HL-60 (cell line): ENCODE results near the gene RSPO3.

Source experiments
- DNase-seq, 2 experiments: peaks; one replicate each; pipeline ENCODE4 v3.0.0-alpha.2; 2010 to 2020; ENCODE audit warnings: low read depth in 1 of 2, low spot score in 1 of 2
- H3K27ac ChIP-seq: fragments of 250-450 bp; sonication (Bioruptor Pico); replicated peaks from 2 replicates; pipeline ENCODE4 v1.5.1; 2020; ENCODE audit warnings: mild to moderate bottlenecking, moderate library complexity
- H3K27me3 ChIP-seq: fragments of 250-450 bp; sonication (Bioruptor Pico); 2 replicates; pipeline ENCODE4 v1.5.1; 2021; ENCODE audit warnings: mild to moderate bottlenecking, moderate library complexity; ENCODE audit not compliant: insufficient read depth, poor library complexity, severe bottlenecking
- H3K4me3 ChIP-seq: replicated peaks from 2 replicates; pipeline ENCODE4 v1.5.1; 2011; ENCODE audit warnings: mild to moderate bottlenecking, control low read depth, low read length; ENCODE audit not compliant: insufficient read depth
- CTCF ChIP-seq: IDR thresholded peaks from one replicate; pipeline ENCODE4 v1.5.1; 2011; ENCODE audit warnings: low read length, control low read depth, inconsistent platforms; ENCODE audit not compliant: insufficient read depth
- GABPA ChIP-seq: IDR thresholded peaks from 2 replicates; pipeline ENCODE4 v1.6.1; 2012; ENCODE audit warnings: low read depth
- POLR2AphosphoS5 ChIP-seq: IDR thresholded peaks from 2 replicates; pipeline ENCODE4 v1.6.1; 2012; ENCODE audit warnings: low read depth
- SPI1 ChIP-seq: IDR thresholded peaks from 2 replicates; pipeline ENCODE4 v1.6.1; 2012; ENCODE audit warnings: low read depth, mild to moderate bottlenecking, borderline replicate concordance
- TF ChIP-seq, protein P1 (sequence below): IDR thresholded peaks from 2 replicates; pipeline ENCODE4 v1.6.1; 2012; ENCODE audit warnings: low read depth; ENCODE audit not compliant: insufficient replicate concordance

RSPO3 gene

DNA sequence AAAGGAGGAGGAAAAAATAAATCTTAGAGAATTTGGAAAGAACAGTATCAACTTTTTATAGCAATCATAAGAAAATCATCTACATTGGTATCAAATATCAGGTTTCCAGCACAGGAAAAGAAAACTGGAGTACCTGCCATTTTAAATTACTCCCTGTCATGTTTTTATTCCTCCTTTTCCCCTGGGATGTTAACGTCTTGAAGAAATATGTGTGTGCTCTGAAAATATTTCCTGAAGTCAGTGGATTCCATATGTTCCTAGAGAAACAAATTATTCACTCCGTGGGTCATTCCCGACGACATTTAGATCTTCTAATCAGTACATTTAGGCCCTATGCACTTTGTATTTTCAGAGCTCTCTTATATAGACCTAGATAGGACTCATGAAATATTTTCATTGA is 42.0 kb upstream of the RSPO3 start:
- no peak overlapping the region for H3K27ac ChIP-seq
- peaks cover 2% of the 10 kb centered on the region for H3K27me3 ChIP-seq
- TF ChIP-seq POLR2AphosphoS5: no peak
- no peak for TF ChIP-seq SPI1
- no peak for TF ChIP-seq CTCF
- TF ChIP-seq, protein P1, sequence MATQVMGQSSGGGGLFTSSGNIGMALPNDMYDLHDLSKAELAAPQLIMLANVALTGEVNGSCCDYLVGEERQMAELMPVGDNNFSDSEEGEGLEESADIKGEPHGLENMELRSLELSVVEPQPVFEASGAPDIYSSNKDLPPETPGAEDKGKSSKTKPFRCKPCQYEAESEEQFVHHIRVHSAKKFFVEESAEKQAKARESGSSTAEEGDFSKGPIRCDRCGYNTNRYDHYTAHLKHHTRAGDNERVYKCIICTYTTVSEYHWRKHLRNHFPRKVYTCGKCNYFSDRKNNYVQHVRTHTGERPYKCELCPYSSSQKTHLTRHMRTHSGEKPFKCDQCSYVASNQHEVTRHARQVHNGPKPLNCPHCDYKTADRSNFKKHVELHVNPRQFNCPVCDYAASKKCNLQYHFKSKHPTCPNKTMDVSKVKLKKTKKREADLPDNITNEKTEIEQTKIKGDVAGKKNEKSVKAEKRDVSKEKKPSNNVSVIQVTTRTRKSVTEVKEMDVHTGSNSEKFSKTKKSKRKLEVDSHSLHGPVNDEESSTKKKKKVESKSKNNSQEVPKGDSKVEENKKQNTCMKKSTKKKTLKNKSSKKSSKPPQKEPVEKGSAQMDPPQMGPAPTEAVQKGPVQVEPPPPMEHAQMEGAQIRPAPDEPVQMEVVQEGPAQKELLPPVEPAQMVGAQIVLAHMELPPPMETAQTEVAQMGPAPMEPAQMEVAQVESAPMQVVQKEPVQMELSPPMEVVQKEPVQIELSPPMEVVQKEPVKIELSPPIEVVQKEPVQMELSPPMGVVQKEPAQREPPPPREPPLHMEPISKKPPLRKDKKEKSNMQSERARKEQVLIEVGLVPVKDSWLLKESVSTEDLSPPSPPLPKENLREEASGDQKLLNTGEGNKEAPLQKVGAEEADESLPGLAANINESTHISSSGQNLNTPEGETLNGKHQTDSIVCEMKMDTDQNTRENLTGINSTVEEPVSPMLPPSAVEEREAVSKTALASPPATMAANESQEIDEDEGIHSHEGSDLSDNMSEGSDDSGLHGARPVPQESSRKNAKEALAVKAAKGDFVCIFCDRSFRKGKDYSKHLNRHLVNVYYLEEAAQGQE: no peak
- TF ChIP-seq GABPA: no peak
- no peak for DNase-seq
- H3K4me3 ChIP-seq: no peak overlapping the region

DNA sequence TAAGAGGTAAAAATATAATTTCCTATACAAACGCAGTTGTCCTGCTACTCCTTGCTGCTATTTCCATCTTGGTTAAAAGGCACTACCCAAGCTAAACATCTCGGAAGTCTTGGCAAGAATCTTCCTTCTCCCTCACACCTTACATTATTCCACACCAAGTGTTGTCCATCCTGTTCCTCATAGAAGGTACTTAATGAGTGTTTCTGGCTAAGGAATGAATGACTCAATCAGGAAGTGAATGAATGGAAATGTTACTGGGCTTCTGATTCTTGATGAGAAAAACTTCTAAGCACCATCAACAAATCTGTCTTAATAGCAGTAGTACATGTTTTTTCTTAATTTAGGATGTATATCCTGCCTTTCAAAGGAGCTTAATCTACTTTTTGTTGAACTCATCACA is 40.6 kb upstream of the RSPO3 start:
- no peak for DNase-seq
- Histone ChIP-seq H3K4me3 (no peak overlapping the region), H3K27ac (no peak overlapping the region), H3K27me3 (no peaks in the 10 kb centered on the region)
- TF ChIP-seq GABPA (no peak), POLR2AphosphoS5 (no peak), SPI1 (no peak)
- TF ChIP-seq, protein P1: no peak

DNA sequence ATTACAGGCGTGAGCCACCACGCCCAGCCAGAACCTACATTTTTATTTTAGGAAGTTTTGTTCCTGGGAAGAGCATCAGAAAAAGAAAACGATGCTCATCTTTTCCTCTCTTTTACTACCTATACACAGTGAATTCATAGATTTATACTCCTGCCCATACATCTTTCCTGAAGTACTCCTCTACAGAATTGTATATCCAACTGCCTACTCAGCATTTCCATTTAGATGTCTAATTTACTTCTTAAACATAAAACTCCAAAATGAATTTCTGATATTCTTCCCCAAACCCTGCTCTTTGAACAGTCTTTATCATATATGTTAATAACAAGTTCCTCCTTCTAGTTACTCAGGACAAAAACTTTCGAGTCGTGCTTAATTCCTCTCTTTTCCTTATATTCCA is 39.8 kb upstream of the RSPO3 start:
- Histone ChIP-seq H3K27me3 (no peaks in the 10 kb centered on the region), H3K27ac (no peak overlapping the region), H3K4me3 (no peak overlapping the region)
- TF ChIP-seq, protein P1: no peak
- TF ChIP-seq CTCF (no peak), SPI1 (no peak), POLR2AphosphoS5 (no peak), GABPA (no peak)
- DNase-seq: no peak
